ENCODE data around the gene PSMG3.
A peak's percentile ranks its signal among the peaks of the same experiment; 100 is the strongest.

The PSMG3 gene

GRCh38 chr7:1542841-1543747 is 26.7 kb downstream of the PSMG3 start:
- no peak for DNase-seq

GRCh38 chr7:1542329-1542728 is 27.5 kb downstream of the PSMG3 start:
- DNase-seq: no peak

GRCh38 chr7:1541431-1542162 is 28.2 kb downstream of the PSMG3 start:
- no peak for DNase-seq

- no peak for DNase-seq
Observed at GRCh38 chr7:1540776-1541271, 29.0 kb downstream of the PSMG3 start.

- DNase-seq: no peak
Observed at GRCh38 chr7:1539882-1540775, 29.7 kb downstream of the PSMG3 start.

- no peak for DNase-seq
Observed at GRCh38 chr7:1539181-1539881, 30.5 kb downstream of the PSMG3 start.

- DNase-seq: no peak
Observed at GRCh38 chr7:1538544-1539180, 31.2 kb downstream of the PSMG3 start.

- DNase-seq: no peak
Observed at GRCh38 chr7:1537535-1538412, 32.1 kb downstream of the PSMG3 start.

- DNase-seq: no peak
Observed at GRCh38 chr7:1536743-1537534, 32.9 kb downstream of the PSMG3 start.

GRCh38 chr7:1536455-1536742 is 33.4 kb downstream of the PSMG3 start:
- DNase-seq: no peak

GRCh38 chr7:1535701-1536454 is 34.0 kb downstream of the PSMG3 start:
- no peak for DNase-seq

GRCh38 chr7:1535100-1535458 is 34.8 kb downstream of the PSMG3 start:
- no peak for DNase-seq

GRCh38 chr7:1534330-1535099 is 35.3 kb downstream of the PSMG3 start:
- DNase-seq: no peak

- peak in 1 of 2 experiments; percentile 29 for DNase-seq
Observed at GRCh38 chr7:1533547-1534329, 36.1 kb downstream of the PSMG3 start.

GRCh38 chr7:1533255-1533546 is 36.6 kb downstream of the PSMG3 start:
- no peak for DNase-seq

GRCh38 chr7:1532456-1533254 is 37.2 kb downstream of the PSMG3 start:
- DNase-seq: peak in 1 of 2 experiments; percentile 76

- DNase-seq: no peak
Observed at GRCh38 chr7:1531979-1532455, 37.8 kb downstream of the PSMG3 start.

Data from SHP77 (cell line).